GM18951 (cell line): ENCODE measurements around the gene SFMBT1.

Source experiments
- POLR2A ChIP-seq: IDR thresholded peaks from 4 replicates; pipeline ENCODE4 v1.6.1; 2011; ENCODE audit warnings: mild to moderate bottlenecking; ENCODE audit not compliant: insufficient read length, insufficient read depth; ENCODE audit errors: extremely low read depth
- in situ Hi-C: fragments of 300-500 bp; cut with MboI; formaldehyde crosslinking; loops from one replicate; pipeline ENCODE4 v1.12.0; 2022; ENCODE audit warnings: low sequenced_read_pairs, mixed read lengths, inconsistent platforms; ENCODE audit not compliant: unreplicated experiment

Gene SFMBT1

DNA sequence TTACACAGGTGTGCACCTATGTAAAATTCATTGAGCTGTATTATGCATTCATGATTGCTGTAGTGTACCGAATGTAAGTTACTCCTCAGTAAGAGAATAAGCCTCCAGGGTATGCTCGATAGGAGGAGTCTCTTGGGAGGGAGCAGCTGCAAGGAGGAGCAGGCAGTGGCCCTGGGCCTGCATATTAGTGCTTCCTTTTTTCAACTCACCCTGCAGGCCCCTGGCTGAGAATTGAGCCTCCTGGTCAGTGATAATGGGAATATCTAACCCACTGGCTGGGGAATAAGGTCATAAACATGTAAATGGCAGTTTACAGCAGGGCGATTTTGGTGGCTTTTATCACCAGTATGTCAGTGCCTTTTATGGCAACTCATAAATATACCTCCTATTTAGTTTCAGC, 21.7 kb upstream of the SFMBT1 start:
- no peak for TF ChIP-seq POLR2A
- in situ Hi-C loops: loop anchor here (5.0 to 25.0 kb wide), 2 partner anchors 215 to 330 kb away; no protein-coding TSS in a partner anchor

GRCh38 chr3:53065841-53066480, 20.1 kb upstream of the SFMBT1 start:
- in situ Hi-C loops: loop anchor here (5.0 to 25.0 kb wide), 2 partner anchors 214 to 329 kb away; no protein-coding TSS in a partner anchor
- TF ChIP-seq POLR2A: no peak

DNA sequence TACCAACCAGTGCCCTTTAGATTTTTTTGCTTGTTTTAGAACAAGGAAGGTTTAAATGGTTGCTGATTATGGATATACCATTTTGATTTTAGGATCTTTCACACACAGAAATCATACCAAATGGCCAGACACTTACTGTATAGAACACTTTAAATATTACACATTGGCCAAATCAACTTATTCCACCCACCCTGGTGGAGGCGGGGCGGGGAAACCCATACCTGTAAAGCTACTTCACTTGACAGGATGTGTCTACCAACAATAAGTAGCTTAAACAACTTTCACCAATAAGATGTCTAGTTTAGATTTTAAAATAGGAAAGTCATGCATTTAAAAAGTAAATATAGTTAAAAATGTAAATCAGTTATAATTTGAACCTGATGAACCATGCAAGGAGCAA, 17.0 kb upstream of the SFMBT1 start:
- no peak for TF ChIP-seq POLR2A
- in situ Hi-C loops: loop anchor here (25.0 kb wide), 1 partner anchor 326 kb away; no protein-coding TSS in a partner anchor

DNA sequence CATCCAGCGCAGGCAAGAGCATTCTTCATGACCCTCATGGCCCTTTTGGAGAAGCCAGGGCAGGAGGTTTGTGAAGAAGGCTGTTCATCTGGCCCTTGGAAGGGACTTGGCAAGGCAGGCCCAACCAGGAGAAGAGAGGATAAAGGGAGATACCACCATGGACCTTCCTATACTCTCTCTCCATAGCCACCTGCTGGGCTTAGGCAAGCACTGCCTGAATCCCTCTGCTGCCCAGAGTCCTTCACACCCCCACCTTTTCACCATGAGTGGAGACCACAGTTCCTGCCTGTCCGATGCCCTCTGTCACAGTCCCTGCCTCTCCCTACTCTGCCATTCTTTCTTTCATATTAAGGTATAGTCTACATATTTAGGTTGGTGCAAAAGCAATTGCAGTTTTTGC, 10.6 kb upstream of the SFMBT1 start:
- TF ChIP-seq POLR2A: no peak
- in situ Hi-C loops: loop anchor here (25.0 kb wide), 1 partner anchor 319 kb away; no protein-coding TSS in a partner anchor

DNA sequence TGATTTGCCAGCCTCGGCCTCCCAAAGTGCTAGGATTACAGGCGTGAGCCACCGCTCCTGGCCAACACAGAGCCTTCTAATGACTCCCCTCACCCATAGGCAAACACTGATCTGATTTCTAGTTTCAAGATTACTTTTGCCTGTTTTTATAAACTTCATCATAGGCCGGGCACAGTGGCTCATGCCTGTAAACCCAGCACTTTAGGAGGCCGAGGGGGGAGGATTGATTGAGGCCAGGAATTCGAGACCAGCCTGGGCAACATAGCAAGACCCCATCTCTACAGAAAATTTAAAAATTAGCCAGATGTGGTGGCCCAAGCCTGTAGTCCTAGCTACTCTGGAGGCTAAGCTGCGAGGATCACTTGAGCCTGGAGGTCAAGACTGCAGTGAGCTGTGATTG, 8.4 kb upstream of the SFMBT1 start:
- in situ Hi-C loops: loop anchor here (25.0 kb wide), 1 partner anchor 317 kb away; no protein-coding TSS in a partner anchor

GRCh38 chr3:53051929-53052328, 6.1 kb upstream of the SFMBT1 start:
- in situ Hi-C loops: loop anchor here (25.0 kb wide), 1 partner anchor 315 kb away; no protein-coding TSS in a partner anchor
- no peak for TF ChIP-seq POLR2A

GRCh38 chr3:53049987-53050386, 4.1 kb upstream of the SFMBT1 start:
- no peak for TF ChIP-seq POLR2A
- in situ Hi-C loops: loop anchor here (25.0 kb wide), 1 partner anchor 313 kb away; no protein-coding TSS in a partner anchor

DNA sequence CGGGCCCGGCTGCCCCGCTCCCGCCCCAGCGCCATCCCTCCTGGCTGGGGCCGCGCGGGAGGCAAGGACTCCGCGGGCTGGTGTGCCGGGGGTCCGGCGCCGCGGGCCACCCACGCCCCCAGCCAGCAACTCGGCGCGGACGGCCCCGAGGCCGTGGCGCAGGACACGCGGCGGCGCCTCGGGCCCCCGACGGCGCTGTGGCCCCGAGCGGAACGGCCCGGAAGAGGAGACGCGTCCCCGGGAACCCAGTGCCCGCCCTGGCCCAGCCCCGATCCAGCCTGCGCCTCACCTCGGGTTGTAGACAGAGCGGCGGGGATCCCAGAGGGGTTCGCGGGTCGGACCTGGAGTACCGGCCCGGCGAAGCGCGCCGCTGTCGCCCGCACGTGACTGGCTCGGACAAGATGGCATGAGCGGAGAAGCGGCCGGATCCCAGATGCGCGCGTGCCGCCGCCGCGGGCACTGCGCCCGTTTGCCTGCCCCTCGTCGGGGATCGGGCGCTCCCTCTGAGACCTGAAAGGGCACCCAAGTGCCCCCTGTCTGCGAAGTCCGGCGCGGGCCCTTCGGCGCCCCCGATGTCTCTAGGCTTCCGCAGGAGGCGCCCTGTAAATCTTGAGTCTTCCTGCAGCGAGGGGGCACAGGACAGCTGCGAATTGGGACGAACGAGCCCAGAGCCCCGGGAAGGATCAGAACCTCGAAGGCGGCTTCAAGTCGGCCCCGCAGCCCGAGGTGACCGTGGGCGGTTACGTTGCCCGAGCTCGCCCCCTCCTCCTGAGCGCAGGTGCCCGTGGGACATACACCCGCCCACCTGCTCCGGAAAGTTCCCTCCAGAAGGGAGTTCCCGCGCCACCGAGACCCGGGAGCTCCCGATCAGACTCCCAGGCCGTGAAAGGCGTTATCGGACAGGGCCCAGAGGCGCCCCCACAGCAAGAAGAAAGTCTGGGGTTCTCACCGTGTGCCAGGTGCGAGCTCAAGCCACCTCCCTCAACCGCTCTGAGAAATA, 598 bp upstream of the SFMBT1 start:
- in situ Hi-C loops: no loop called here
- peak; percentile 2 for TF ChIP-seq POLR2A

DNA sequence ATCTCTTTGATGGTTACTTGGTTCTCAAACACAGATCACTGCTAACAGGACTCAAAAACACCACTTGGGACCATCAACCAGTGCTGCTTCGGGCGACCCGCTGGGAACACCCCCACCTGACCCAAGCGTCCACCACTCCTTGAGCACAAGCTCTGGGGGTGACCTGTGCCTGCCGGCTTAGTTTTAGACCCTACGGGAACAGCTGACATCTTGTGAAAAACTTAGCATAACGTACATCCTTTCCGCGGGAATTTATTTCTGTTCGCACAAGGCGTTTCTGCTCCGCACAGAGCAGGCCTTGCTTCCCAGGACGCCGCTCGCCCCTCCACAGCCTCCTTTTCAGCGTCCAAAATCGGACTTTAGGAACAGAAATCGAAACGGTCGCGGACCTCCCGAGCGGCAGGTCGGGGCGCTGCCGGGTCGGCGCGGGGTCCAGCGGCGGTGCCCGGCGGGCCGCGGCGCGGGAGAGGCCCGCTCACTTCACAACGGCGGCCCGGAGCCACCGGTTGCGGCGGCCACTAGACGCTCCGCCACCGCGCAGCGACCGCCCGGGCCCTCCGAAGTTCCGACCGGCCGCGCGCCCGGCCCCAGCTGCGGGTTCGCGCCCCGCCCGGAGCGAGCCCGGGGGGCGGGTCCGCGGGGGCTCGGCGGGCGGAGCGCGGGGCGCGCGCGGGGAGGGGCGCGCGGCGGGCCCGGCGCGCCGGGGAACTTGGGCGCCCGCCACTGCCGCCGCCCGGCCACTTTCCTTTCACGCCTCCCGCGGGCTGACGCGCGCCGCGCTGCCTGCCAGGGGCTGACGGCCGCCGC, 959 bp downstream of the SFMBT1 start:
- in situ Hi-C loops: no loop called here
- no peak for TF ChIP-seq POLR2A

GRCh38 chr3:53044371-53044710, 1.5 kb downstream of the SFMBT1 start:
- in situ Hi-C loops: no loop called here

GRCh38 chr3:53043738-53044137, 2.1 kb downstream of the SFMBT1 start:
- no peak for TF ChIP-seq POLR2A
- in situ Hi-C loops: no loop called here

More at GRCh38 chr3:53044371-53044710, 1.5 kb downstream of the SFMBT1 start:
- no peak for TF ChIP-seq POLR2A

- TF ChIP-seq POLR2A: no peak
- in situ Hi-C loops: no loop called here
These were observed 3.2 kb downstream of the SFMBT1 start for GRCh38 chr3:53042651-53043050.

- TF ChIP-seq POLR2A: no peak
- in situ Hi-C loops: no loop called here
These were observed 5.5 kb downstream of the SFMBT1 start for GRCh38 chr3:53040351-53040820.
